HG03066 (cell line): ENCODE results near the gene GUK1.

ENCODE experiments used
- ATAC-seq: cut with Tn5 transposase; IDR thresholded peaks from one replicate; pipeline ENCODE4 v1.9.1; 2021; ENCODE audit warnings: low read depth; ENCODE audit not compliant: unreplicated experiment

GUK1 gene

DNA sequence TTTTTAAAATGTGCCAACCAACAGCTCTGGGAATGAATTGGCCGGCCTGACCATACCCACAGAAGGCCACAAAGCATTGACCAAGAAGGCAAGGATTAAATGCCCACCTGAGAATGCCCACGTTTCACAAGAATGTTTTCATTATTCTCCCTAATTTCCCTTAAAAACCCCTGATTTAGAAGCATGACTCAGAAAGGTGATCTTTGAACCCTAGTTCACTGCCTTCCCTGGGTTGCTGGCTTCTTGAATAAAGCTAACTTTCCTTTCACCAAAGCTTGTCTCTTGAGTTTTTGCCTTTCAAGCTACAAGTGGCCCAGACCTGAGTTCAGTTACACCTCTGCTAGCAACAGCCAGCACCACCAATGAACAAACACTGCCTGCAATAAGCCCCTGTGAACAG is 16.6 kb upstream of the GUK1 start:
- ATAC-seq = no peak

DNA sequence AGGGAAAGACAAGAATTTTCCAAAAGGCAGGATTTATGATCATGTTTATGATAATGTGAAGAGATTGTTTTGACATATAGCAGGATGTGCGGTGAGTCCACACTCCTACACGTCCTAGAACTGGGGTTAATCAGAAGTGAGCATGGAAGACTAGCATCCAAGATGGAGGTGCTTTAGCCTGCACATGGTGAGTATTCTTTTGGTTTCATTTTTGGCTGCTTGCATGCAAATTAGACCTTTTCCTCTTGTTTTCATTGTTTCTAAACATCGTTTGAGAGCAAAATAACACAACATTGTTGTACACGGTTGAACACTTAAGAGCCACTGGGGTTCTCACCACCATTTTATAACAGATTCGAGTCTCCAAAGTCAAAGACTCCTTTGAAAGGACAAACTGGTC is 14.9 kb upstream of the GUK1 start:
- ATAC-seq = no peak

DNA sequence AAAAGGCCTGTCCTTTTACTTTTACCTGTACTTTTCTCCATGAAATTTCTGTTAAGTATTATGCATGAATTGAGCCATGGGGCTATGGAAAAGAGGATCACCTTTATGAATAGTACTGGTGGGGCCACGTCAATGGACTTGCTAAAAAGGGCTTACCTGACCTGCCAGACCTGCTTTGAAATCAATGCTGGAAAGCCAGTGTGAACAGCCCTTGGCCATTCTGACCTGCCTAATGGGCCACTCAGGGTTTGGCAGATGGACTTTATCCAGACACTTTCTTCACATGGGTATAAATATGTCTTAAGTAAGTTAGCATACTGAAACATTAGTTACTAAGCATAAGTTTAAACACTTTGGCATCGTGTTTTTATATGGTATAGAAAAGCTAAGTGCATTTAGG is 8.3 kb upstream of the GUK1 start:
- ATAC-seq = no peak

DNA sequence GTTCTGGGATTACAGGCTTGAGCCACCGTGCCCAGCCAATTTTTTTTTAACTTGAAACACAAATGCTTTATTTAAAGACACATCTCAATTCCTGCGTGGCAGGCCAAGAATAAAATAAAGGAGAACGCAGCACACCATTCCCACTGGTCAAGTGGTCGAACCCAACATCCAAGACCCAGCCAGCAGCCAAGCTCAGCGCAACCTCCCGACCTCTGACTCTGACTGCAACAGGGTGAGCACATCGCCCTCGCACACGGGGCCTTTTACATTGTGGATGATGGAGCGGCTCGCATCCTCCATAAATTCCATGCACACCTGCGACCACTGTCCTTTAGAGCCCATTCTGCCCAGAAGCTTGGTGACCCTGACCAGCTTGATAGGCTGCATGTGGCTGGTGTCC is 5.5 kb upstream of the GUK1 start:
- no peak for ATAC-seq

DNA sequence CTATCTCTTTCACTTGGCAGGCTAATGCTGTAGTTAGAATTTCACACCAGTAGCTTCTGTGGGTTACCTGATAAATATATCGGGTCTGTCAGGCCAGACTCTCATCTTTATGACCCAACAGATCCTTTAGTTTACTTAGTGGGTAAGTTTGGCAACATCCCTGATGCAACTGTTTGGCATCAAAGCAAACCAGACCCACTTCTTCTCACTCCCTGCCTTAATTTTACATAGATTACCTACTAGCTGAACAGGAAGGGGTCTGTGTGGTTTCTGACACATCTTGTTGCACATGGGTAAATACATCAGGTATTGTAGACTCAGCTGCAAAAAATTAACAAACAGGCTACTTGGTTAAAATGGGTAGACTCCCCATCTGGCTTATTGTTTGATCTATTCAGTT is 3.2 kb upstream of the GUK1 start:
- no peak for ATAC-seq

DNA sequence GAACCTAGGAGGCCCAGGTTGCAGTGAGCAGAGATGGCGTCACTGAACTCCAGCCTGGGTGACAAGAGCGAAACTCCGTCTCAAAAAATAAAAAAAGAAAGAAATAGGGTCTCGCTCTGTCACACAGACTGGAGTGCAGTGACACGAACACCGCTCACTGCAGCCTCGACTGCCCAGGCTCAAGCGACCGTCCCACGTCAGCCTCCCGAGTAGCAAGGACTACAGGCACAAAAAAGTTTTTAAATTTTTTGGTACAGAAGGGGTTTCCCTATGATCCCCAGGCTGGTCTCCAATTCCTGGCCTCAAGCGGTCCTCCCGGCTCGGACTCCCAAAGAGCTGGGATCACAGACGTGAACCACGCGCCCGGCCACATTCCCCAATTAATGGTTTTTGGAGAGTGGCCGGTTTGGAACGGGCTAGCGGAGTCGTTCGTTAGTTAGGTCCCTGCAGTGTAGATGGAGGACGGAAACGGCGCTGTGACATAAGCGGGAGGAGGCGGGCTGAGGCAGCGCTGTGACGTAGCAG is 611 bp upstream of the GUK1 start:
- ATAC-seq = no peak

DNA sequence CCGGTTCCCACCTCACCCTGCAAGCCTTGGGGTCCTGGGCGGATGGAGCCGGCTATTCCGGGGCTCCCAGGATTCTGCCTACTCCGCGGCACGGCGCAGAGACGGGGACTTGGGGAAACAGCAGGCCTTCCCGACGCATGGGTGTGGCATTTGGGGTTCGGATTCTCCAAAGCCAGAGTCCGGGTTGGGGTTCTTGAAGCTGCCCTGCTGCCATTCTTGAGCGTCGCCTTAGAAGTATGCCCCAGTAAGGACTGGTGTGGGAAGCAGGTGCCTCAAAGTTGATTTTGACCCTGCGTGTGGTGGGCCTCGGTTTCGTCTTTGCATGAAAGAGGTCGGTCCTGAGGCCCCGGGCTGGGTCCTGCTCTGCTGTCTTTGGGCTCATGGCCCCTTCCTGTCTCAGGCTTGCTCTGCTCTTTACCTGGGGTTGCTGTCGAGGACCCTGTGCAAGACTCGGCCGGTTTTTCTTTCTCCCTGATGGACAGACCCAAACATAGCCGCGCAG is 696 bp downstream of the GUK1 start:
- ATAC-seq = no peak

DNA sequence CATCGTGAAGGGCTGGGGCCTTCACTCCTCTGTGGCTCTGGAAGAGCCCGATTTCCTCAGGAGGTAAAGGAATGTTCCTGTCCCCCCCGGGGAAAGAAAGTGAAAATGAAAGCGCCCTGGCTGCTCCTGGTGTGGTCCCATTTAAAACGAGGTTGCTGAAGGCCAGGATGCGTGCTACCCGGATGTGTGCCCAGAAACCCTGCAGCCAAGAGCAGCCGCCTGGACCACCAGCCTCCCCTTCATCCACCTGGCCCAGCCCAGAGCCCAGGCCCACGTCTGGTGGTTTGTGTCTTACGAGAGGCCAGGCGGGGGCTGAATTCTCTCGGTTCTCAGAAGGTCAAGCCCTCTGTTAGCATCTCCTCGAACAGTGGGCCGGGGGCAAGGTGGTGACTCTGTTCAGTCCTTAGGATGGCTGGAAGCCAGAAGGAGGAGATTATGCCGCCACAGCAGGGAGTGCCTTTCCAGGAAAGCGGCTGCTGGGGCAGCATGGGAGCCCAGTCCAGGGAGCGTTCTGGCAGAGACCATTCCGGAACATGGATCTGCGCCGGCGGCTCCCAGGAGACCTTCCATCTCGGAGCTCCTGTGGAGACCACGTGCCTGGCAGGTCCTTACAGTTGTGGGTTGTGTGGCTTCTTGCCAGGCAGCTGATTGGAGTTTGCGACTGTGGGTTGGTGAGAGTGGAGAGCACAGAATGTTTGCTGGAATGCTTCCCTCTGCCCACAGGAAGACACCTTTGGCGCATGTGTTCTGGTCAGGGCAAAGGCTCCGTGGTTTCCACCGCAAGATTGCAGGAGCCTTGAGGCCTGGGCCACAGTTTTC is 1.4 kb downstream of the GUK1 start:
- ATAC-seq = no peak

DNA sequence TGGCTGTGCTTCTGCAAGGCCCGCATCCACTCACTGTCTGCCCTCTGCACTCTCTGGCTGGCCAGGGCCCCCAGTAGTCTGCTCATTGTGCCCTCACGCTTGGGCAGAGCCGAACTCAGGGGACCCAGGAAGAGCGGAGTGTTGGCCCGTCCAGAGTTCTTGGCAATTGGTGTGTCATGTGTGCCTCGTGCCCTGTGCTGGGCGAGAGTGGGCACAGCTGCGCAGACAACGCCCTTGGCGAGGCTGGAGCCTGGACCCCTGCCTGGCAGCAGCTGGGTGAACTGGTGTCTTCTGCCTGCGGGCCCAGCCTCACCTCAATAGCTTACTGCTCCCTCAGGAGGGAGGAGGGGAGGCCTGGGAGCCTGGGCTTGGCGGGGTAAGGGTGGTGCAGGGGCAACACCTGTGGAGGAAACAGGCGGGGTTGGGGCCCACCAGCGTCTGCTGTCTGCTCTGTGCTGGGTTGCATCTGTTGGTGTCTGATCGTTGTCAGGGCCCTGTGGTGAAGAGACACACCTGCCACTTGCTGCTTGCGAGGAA is 2.1 kb downstream of the GUK1 start:
- ATAC-seq = no peak

DNA sequence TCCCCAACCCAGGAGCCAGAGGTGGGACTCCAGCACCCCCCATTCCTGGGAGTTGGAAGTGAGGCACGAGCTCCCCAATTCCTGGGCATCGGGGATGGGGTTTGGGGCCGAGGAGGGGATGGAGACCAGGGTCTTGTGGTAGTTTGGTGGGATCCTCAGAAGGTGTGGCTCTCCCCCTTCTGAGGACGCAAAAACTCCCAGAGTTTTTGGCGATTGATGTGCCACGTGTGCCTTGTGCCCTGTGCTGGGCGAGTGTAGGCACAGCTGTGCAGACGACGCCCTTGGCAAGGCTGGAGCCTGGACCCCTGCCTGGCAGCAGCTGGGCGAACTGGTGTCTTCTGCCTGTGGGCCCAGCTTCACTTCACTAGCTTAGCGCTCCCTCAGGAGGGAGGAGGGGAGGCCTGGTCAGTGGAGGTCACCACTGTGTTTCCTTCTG is 2.6 kb downstream of the GUK1 start:
- ATAC-seq = no peak

DNA sequence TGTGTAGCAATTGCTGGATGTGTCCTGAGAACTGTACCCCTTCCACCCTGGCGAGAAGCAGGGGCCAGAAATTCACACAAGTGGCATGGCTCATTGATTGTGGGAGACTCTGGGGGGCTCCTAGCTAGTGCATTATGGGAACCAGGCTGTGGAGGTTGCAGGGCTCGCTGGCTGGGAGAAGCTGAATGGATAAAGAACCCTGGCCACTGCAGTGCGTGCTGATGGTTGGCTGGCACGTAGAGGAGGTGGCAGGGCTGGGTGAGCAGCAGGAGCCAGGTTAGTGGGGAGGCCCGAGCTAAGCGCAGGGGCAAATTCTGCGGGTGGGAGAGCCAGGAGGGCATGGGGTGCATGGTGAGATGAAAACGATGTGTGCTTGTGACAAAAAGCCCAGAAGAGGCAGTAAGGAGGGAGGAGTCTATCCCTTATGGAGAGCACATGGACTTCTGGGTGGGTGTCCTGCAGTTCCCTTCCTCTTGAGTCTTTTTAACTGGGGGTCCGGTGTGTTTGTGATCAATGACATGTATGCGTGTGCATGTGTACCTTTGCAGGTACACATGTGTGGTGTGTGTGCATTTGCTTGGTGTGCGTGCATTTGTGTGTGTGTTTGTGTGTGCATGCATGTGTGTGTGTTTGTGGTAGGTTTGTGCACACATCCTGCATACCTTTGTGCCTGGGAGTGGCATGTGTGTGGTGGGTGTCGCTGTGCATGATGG is 3.6 kb downstream of the GUK1 start:
- ATAC-seq = no peak

DNA sequence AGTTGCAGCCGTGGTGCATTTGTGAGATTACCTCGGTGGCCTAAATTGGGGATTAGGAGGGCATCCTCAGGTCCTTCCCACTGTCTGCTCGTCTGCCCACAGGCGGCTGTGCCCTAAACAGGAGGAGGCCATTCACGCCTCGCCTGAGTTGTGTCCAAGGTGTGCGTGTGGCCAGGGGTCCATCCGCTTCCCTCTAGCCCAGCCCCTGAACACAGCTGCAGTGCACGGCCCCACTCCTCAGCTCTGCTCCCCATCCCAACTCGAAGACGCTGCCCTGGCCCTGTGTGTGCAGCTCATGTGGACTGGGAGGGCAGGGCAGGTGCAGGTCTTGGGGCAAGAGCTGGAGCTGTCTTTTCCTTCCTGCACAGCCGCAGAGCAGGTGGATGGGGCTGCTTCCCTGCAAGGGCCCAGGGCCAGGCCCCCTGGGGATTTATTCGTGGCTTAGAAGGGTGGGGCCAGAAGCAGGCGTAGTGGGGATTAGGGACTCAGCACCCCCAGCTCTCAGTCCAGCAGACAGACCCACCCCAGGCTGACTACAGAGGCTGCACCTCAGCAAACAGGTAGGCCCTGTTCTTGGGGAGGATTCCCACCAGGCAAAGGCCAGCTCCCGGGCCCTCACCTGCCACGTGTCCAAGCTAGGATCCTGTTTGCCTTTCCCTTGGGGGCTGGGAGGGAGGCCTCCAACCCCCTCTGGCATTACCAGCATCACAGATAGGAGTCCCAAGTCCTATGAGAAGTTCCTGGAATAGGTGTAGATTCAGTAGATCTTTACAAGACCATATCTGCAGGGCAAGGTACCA is 4.3 kb downstream of the GUK1 start:
- no peak for ATAC-seq

DNA sequence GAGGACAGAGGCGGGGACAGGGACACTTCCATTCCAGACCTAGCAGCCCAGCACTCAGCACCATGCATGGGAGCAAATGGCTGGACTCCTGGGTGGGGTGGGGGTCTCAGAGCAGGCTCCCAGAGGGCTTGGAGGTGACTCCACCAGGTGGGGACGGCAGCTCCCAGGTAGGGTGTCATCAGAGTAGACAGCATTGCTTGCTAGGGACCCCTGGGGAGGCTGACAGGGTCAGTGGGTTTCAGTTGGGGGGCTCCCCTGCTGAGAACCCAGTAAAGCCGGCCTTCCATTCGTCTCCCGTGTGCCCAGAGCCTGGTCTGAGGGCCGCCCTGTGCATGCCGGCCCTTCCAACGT is 4.9 kb downstream of the GUK1 start:
- ATAC-seq = no peak

DNA sequence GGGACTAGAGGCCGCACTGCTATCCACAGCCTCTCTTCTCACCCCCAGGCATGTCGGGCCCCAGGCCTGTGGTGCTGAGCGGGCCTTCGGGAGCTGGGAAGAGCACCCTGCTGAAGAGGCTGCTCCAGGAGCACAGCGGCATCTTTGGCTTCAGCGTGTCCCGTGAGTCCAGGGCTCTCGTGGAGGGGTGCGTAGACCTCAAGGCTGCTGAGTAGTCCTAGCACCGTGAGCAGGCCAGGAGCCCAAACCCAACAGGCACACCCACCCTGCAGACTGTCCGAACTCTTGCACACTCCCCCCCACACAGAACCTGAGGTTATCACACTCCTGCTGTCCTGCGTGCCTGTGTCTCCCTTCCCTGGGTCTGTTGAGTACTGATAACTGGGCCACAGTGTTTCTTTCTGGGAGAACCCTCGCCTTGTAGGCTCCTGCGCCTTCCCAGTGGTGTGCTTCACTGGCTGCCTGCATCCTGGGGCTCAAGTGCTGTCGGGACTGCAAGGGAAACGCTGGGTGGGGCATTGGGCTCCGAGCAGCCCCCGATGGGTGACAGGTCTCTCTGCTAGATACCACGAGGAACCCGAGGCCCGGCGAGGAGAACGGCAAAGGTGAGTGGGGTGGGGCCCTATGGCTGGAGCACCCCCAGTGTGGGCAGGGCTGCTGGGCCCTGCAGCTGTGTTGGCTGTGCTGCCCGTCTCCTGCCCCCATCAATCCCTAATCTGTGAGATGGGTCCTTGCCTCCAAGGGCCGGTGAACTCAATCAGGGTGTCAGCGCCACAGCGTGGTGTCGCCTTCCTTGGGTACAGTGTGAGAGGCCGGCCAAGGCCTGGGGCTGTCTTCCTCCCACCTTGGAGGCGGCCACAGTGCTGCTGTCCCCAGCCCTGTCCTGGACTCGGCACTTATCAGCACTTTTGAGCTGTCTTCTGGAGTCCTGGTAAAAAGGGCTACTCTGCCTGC is 5.7 kb downstream of the GUK1 start:
- no peak for ATAC-seq

DNA sequence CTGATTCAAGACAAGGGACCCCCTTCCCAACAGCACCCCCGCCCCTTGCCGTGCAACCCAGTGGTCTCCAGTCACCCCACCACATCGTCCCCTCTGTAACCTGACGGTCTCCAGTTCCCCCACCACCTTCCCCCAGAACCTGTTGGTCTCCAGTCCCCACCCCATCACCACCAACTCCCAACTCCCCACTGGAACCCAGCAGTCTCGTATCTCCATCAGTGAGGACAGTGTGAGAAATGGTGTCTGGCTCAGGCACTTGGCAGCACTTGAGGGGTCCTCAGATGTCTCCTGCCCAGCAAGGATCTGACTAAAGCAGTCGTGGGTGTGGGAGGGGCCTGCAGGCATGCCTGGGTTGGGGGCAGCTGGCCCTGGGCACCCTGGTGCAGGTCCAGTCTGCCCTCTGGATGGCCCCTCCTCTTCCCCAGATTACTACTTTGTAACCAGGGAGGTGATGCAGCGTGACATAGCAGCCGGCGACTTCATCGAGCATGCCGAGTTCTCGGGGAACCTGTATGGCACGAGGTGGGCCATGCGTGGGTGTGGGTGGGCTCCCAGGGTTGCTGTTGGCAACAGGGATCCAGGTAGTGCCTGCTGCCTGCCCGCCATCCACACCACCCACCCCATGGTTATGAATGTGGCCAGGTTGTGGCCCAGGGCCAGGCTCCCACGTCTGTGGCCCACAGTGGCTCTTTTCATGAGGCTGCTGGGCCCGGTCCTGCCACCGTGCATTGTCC is 6.5 kb downstream of the GUK1 start:
- no peak for ATAC-seq

DNA sequence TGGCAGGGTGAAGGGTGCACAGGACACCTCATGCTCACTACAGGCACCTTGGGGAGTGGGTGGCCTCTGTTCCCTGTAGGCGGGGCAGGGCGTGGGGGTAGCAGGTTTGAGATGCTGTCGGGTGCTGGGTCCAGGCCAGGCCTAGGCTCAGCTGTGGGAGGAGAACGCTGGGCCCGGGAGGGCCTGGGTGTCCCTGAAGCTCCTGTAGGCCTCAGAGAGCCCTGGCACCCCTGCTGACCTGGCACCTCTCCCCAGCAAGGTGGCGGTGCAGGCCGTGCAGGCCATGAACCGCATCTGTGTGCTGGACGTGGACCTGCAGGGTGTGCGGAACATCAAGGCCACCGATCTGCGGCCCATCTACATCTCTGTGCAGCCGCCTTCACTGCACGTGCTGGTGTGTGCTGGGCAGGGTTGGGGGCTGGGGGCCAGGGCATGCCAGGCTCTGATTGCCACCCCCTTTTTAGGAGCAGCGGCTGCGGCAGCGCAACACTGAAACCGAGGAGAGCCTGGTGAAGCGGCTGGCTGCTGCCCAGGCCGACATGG is 7.1 kb downstream of the GUK1 start:
- no peak for ATAC-seq

DNA sequence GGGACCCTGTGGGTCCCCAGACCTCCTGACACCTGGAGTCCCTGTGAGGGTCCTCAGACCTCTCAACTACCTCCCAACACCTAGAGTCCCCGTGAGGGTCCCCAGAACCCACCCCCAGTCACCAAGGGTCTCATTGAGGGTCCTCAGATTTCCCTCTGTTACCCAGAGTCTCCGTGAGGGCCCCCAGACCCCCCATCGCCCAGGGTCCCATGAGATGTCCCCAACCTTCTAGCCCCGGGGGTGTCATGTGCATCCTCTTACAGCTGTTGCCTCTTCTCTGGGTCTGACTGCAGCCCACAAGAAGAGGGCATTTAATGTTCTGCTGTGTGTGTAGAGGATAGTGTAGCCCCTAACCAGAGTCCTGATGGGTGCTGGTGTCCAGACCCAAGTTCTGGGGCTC is 7.7 kb downstream of the GUK1 start:
- ATAC-seq = no peak

DNA sequence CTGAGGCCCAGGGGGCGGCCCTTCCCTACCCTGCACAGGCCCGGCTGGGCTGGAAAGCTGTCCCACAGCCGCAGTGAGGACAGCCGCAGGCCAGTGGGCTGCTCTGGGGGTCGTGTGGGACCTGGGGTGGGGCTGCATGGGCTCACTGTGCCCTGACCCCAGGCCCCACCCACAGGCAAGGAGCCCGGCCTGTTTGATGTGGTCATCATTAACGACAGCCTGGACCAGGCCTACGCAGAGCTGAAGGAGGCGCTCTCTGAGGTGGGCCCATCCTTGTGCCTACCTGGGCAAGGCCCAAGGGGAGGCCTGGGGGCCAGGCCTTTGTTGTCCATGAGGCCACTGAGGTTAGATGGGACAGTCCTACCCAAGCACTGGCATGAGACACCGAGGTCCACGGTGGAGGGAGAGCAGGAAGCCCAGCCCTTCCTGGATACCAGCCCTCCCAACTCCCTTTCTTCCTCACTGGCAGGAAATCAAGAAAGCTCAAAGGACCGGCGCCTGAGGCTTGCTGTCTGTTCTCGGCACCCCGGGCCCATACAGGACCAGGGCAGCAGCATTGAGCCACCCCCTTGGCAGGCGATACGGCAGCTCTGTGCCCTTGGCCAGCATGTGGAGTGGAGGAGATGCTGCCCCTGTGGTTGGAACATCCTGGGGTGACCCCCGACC is 8.2 kb downstream of the GUK1 start:
- ATAC-seq = no peak
